ENCODE results near the gene CC2D2A.

The CC2D2A gene

GRCh38 chr4:15428611-15429010, 41.1 kb upstream of the CC2D2A start:
- in situ Hi-C loops (cut with MboI; ENCODE audit: low pct_unique_long_range_greater_than_20kb, low sequenced_read_pairs, unreplicated experiment): no loop called here
- no peak for DNase-seq (ENCODE audit: low spot score)
- no peak for TF ChIP-seq CTCF (IDR thresholded peaks at IDR 0.05; ENCODE audit: extremely low read depth, insufficient read depth, missing control alignments)

GRCh38 chr4:15434091-15434490, 35.6 kb upstream of the CC2D2A start:
- DNase-seq (ENCODE audit: low spot score): no peak
- in situ Hi-C loops (cut with MboI; ENCODE audit: low pct_unique_long_range_greater_than_20kb, low sequenced_read_pairs, unreplicated experiment): no loop called here

GRCh38 chr4:15434676-15435075, 35.0 kb upstream of the CC2D2A start:
- in situ Hi-C loops (cut with MboI; ENCODE audit: low pct_unique_long_range_greater_than_20kb, low sequenced_read_pairs, unreplicated experiment): no loop called here
- no peak for DNase-seq (ENCODE audit: low spot score)
- no peak for TF ChIP-seq CTCF (IDR thresholded peaks at IDR 0.05; ENCODE audit: extremely low read depth, insufficient read depth, missing control alignments)

More at GRCh38 chr4:15434091-15434490, 35.6 kb upstream of the CC2D2A start:
- TF ChIP-seq CTCF (IDR thresholded peaks at IDR 0.05; ENCODE audit: extremely low read depth, insufficient read depth, missing control alignments): no peak

DNA sequence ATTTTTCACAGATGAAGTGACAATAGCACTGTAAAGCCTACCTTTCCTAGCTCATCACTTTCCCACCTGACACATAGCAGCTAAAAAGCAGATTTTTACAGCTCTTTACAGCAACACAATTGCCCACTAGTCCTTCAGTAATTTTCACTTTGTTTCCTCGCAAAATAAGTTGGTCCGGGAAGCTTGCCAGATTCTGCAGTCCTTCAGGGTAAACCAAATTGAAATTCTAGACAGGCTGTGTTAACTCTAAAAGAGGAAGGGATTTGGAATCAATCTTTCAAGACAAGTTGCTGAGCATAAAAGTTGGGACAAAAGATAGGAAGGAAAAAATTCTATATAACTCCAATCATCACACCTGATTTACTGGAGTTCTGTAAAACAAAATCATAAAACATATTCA, 33.2 kb upstream of the CC2D2A start:
- in situ Hi-C loops (cut with MboI; ENCODE audit: low pct_unique_long_range_greater_than_20kb, low sequenced_read_pairs, unreplicated experiment): no loop called here

GRCh38 chr4:15438939-15439524, 30.6 kb upstream of the CC2D2A start:
- in situ Hi-C loops (cut with MboI; ENCODE audit: low pct_unique_long_range_greater_than_20kb, low sequenced_read_pairs, unreplicated experiment): no loop called here
- no peak for DNase-seq (ENCODE audit: low spot score)

More for the DNA sequence above, 33.2 kb upstream of the CC2D2A start:
- TF ChIP-seq CTCF (IDR thresholded peaks at IDR 0.05; ENCODE audit: extremely low read depth, insufficient read depth, missing control alignments): no peak
- no peak for DNase-seq (ENCODE audit: low spot score)

GRCh38 chr4:15443371-15444160, 26.1 kb upstream of the CC2D2A start:
- no peak for TF ChIP-seq CTCF (IDR thresholded peaks at IDR 0.05; ENCODE audit: extremely low read depth, insufficient read depth, missing control alignments)
- DNase-seq (ENCODE audit: low spot score): no peak
- in situ Hi-C loops (cut with MboI; ENCODE audit: low pct_unique_long_range_greater_than_20kb, low sequenced_read_pairs, unreplicated experiment): no loop called here

More at GRCh38 chr4:15438939-15439524, 30.6 kb upstream of the CC2D2A start:
- TF ChIP-seq CTCF (IDR thresholded peaks at IDR 0.05; ENCODE audit: extremely low read depth, insufficient read depth, missing control alignments): no peak
